ENCODE measurements around the gene BCAP29.

BCAP29 gene

GRCh38 chr7:107581387-107582013, 1.5 kb downstream of the BCAP29 start:
- DNase-seq (ENCODE audit: low read depth in 3 of 3, low spot score in 1 of 3): no peak

- DNase-seq (ENCODE audit: low read depth in 3 of 3, low spot score in 1 of 3): no peak
Observed at GRCh38 chr7:107582875-107583274, 2.8 kb downstream of the BCAP29 start.

GRCh38 chr7:107584716-107585115, 4.7 kb downstream of the BCAP29 start:
- DNase-seq (ENCODE audit: low read depth in 3 of 3, low spot score in 1 of 3): no peak

GRCh38 chr7:107588529-107589130, 8.6 kb downstream of the BCAP29 start:
- DNase-seq (ENCODE audit: low read depth in 3 of 3, low spot score in 1 of 3): no peak

- DNase-seq (ENCODE audit: low read depth in 3 of 3, low spot score in 1 of 3): no peak
Observed at GRCh38 chr7:107591421-107591820, 11.4 kb downstream of the BCAP29 start.

GRCh38 chr7:107592361-107593024, 12.4 kb downstream of the BCAP29 start:
- DNase-seq (ENCODE audit: low read depth in 3 of 3, low spot score in 1 of 3): no peak

- no peak for DNase-seq (ENCODE audit: low read depth in 3 of 3, low spot score in 1 of 3)
Observed at GRCh38 chr7:107593025-107593410, 13.0 kb downstream of the BCAP29 start.

- no peak for DNase-seq (ENCODE audit: low read depth in 3 of 3, low spot score in 1 of 3)
Observed at GRCh38 chr7:107594961-107595737, 15.1 kb downstream of the BCAP29 start.

GRCh38 chr7:107596881-107597581, 17.0 kb downstream of the BCAP29 start:
- DNase-seq (ENCODE audit: low read depth in 3 of 3, low spot score in 1 of 3): no peak

- DNase-seq (ENCODE audit: low read depth in 3 of 3, low spot score in 1 of 3): no peak
Observed at GRCh38 chr7:107597582-107597916, 17.5 kb downstream of the BCAP29 start.

- DNase-seq (ENCODE audit: low read depth in 3 of 3, low spot score in 1 of 3): no peak
Observed at GRCh38 chr7:107597953-107598352, 17.9 kb downstream of the BCAP29 start.

- no peak for DNase-seq (ENCODE audit: low read depth in 3 of 3, low spot score in 1 of 3)
Observed at GRCh38 chr7:107599262-107599661, 19.2 kb downstream of the BCAP29 start.

- no peak for DNase-seq (ENCODE audit: low read depth in 3 of 3, low spot score in 1 of 3)
Observed at GRCh38 chr7:107600816-107601215, 20.8 kb downstream of the BCAP29 start.

- DNase-seq (ENCODE audit: low read depth in 3 of 3, low spot score in 1 of 3): no peak
Observed at GRCh38 chr7:107605218-107605815, 25.3 kb downstream of the BCAP29 start.

GRCh38 chr7:107606303-107606702, 26.3 kb downstream of the BCAP29 start:
- DNase-seq (ENCODE audit: low read depth in 3 of 3, low spot score in 1 of 3): no peak

- DNase-seq (ENCODE audit: low read depth in 3 of 3, low spot score in 1 of 3): no peak
Observed at GRCh38 chr7:107609811-107610261, 29.8 kb downstream of the BCAP29 start.

GRCh38 chr7:107610323-107610722, 30.3 kb downstream of the BCAP29 start:
- DNase-seq (ENCODE audit: low read depth in 3 of 3, low spot score in 1 of 3): no peak

- DNase-seq (ENCODE audit: low read depth in 3 of 3, low spot score in 1 of 3): no peak
Observed at GRCh38 chr7:107613439-107613838, 33.4 kb downstream of the BCAP29 start.

- no peak for DNase-seq (ENCODE audit: low read depth in 3 of 3, low spot score in 1 of 3)
Observed at GRCh38 chr7:107613948-107614347, 33.9 kb downstream of the BCAP29 start.

- no peak for DNase-seq (ENCODE audit: low read depth in 3 of 3, low spot score in 1 of 3)
Observed at GRCh38 chr7:107614425-107614824, 34.4 kb downstream of the BCAP29 start.

Measured in stimulated activated CD4-positive, alpha-beta T cell treated with anti-CD3 and anti-CD28 coated beads, TNF-alpha, amount 100 ng/mL, for 1 hour (primary cell).